Measurements from ENCODE around the gene KAT8.

KAT8 gene

DNA sequence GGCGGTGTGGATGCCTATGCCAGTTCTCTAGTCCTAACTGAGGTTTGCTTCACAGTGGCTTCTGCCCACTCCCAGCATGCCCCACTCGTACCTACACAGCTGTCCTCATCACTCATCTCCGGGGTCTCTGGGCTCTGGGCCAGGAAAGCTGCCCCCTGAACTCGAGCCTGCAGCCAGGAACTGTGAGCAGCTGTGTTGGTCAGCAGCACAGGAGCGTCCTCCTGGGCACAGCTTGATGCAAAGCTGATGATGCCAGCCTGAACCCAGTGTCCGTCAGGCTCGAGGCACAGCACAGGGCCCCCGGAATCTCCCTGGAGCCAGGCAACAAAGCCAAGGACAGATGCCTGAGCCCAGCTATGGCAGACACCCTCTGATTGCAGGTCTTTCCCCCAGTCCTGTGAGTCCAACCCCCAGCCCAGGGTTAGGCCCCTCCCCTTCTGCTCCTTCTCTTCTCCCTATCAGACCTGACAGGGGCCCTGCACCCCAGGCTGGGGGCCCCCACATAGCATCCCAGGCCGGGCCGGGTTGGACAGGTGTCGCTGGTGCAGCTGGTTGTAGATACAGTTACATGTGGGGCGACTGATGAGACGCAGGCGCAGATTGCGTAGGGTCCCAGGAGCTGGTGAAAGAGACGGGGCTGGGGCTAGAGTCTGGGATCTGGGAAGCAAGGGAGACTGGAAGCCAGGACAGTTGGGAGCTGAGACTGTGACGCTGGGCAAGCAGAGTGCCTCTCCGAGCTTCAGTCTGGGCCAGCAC is 31.4 kb upstream of the KAT8 start:
- Mint-ChIP-seq H3K9me3 (no peaks in the 10 kb centered on the region), H3K27me3 (ENCODE audit: low read depth) (peaks cover 3% of the 10 kb centered on the region), H3K27ac (peak overlapping the region; percentile 74 to 91 (median 85)), H3K4me1 (peaks cover 21% of the 10 kb centered on the region), H3K4me3 (peak overlapping the region in 2 of 3 experiments; percentile 20 to 78), H3K36me3 (ENCODE audit: low read depth) (peaks cover 16% of the 10 kb centered on the region)
- TF ChIP-seq, protein P1, sequence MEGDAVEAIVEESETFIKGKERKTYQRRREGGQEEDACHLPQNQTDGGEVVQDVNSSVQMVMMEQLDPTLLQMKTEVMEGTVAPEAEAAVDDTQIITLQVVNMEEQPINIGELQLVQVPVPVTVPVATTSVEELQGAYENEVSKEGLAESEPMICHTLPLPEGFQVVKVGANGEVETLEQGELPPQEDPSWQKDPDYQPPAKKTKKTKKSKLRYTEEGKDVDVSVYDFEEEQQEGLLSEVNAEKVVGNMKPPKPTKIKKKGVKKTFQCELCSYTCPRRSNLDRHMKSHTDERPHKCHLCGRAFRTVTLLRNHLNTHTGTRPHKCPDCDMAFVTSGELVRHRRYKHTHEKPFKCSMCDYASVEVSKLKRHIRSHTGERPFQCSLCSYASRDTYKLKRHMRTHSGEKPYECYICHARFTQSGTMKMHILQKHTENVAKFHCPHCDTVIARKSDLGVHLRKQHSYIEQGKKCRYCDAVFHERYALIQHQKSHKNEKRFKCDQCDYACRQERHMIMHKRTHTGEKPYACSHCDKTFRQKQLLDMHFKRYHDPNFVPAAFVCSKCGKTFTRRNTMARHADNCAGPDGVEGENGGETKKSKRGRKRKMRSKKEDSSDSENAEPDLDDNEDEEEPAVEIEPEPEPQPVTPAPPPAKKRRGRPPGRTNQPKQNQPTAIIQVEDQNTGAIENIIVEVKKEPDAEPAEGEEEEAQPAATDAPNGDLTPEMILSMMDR (IDR thresholded peaks at IDR 0.05; ENCODE audit: unreplicated experiment in 3 of 3), result no peak

DNA sequence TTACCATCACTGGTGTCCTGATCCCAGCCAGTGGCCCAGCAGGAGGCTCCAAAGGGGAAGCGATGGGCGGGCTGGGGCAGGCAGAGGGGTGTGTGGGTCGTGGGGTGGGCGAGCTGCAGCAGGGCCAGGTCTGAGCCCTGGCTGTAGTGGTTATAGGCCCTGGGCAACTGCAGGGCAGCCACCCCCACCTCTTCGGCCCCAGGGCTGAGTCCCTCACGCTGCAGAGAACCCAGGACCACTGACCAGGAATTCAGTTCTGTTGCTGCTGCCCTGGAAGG is 30.9 kb upstream of the KAT8 start:
- TF ChIP-seq, protein P1 (IDR thresholded peaks at IDR 0.05; ENCODE audit: unreplicated experiment in 3 of 3), result no peak
- Mint-ChIP-seq H3K4me1 (peaks cover 21% of the 10 kb centered on the region), H3K4me3 (peak overlapping the region in 2 of 3 experiments; percentile 1 to 62), H3K36me3 (ENCODE audit: low read depth) (peaks cover 16% of the 10 kb centered on the region), H3K27ac (peak overlapping the region; percentile 74 to 91 (median 85)), H3K9me3 (no peaks in the 10 kb centered on the region), H3K27me3 (ENCODE audit: low read depth) (peaks cover 3% of the 10 kb centered on the region)

DNA sequence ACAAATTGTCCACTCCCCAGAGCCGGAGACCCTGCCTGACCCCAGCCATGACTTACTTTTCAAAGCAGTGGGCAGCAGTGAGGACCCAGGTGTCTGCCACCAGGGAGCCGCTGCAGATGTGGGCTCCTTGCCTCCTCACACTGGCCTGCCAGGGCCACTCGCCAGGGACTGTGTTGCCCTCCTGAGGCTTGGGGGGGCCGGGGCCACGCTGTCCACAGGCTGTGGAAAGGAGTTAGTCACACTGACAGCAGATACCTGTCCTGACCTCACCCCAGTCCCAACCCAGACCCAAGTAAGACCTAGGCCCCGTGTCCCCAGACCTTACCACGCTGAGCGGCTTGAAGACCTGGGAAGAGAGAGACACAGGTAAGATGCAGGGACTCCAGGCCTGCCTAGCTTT is 30.0 kb upstream of the KAT8 start:
- H3K4me3 Mint-ChIP-seq, result no peak overlapping the region
- H3K27ac Mint-ChIP-seq, result no peak overlapping the region
- H3K4me1 Mint-ChIP-seq, result peaks cover 16% of the 10 kb centered on the region

DNA sequence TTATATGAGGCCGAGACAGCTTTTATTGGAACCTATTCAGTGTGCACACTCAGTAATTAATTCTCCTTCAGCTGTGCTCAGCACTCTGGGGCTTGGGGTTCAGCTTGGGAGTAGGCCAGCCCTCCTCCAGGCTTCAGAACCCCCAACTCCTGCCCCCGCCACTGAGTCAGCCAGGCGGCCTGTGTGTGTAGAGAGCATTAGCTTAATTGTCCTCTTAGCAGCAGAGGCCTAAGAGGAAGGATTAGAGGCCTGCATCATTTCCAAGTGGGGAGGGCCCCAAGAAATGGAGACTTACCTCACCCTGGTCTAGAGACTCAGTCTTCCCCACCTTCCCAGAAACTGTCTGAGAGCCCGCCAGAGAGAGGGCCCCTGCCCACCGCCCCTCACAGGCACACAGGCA is 29.5 kb upstream of the KAT8 start:
- H3K4me1 Mint-ChIP-seq, result peaks cover 15% of the 10 kb centered on the region
- peaks cover 14% of the 10 kb centered on the region for H3K36me3 Mint-ChIP-seq (ENCODE audit: low read depth)
- no peaks in the 10 kb centered on the region for H3K27me3 Mint-ChIP-seq (ENCODE audit: low read depth)
- no peak overlapping the region for H3K27ac Mint-ChIP-seq
- no peaks in the 10 kb centered on the region for H3K9me3 Mint-ChIP-seq
- H3K4me3 Mint-ChIP-seq, result no peak overlapping the region
- TF ChIP-seq, protein P1 (IDR thresholded peaks at IDR 0.05; ENCODE audit: unreplicated experiment in 3 of 3), result no peak

More for the DNA sequence above, 30.0 kb upstream of the KAT8 start:
- Mint-ChIP-seq H3K9me3 (no peaks in the 10 kb centered on the region), H3K27me3 (ENCODE audit: low read depth) (no peaks in the 10 kb centered on the region), H3K36me3 (ENCODE audit: low read depth) (peaks cover 14% of the 10 kb centered on the region)
- TF ChIP-seq, protein P1 (IDR thresholded peaks at IDR 0.05; ENCODE audit: unreplicated experiment in 3 of 3), result no peak

DNA sequence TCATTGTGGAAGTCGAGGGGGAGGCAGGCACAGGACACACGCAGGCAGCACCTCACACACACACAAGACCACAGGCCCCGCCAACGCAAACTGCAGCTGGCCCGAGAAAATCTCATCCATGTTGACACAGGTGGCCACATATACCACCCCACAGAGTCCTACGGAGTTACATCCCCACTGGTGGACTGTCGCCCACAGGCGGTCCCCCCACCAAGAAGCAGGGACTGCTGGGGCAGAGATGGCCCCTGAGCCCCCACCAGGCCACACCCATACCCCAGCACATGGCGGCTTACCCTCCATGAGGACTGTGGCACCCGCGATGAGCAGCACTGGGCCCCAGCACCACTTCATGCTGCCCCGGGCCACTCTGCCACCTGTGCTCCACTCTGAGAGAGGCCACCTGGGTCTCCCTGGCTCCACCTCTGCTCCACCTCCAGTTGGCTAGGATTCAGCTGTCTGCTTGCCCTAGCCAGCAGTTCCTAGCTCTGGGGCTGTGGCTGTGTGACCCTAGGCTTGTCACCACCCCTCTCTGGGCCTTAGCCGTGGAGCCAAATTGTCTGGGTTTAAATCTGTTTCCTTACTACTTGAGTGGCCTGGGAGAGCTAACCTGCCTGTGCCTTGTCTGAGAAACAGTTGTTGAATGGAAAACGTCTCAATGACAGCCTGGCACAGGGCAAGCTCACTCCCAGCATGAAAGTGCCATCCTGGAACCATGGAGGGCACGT is 28.8 kb upstream of the KAT8 start, which contains the start of gene PRSS53:
PRSS53 (minus strand) TSS at position 485 of the 725 bp plus-strand sequence; CDS start at position 351, 134 bp downstream.
- H3K27ac Mint-ChIP-seq, result no peak within 1 kb of the TSS
- H3K4me3 Mint-ChIP-seq, result no peak within 1 kb of the TSS
- H3K27me3 Mint-ChIP-seq (ENCODE audit: low read depth), result no peaks in the 10 kb centered on the region

More for the DNA sequence above, 28.8 kb upstream of the KAT8 start, which contains the start of gene PRSS53:
- TF ChIP-seq, protein P1 (IDR thresholded peaks at IDR 0.05; ENCODE audit: unreplicated experiment in 3 of 3), result no peak
- Mint-ChIP-seq H3K36me3 (ENCODE audit: low read depth) (peaks cover 14% of the 10 kb centered on the region), H3K9me3 (no peaks in the 10 kb centered on the region), H3K4me1 (peaks cover 15% of the 10 kb centered on the region)

Measured in nephron (organoid).